Psoas muscle (tissue), 8 donors: ENCODE measurements around the gene ENTPD2. TPM values are rescaled to one million over a fixed set of nuclear protein-coding genes. Genes with fewer than 3 reads are reported as not detected.
A peak's percentile ranks its signal among the peaks of the same experiment; 100 is the strongest.

Experiments
- ATAC-seq, 4 donors: fragments of 200-7000 bp; cut with Tn5 transposase; one replicate each; pipeline ENCODE4 v1.9.1; 2020; ENCODE audit warnings: moderate library complexity in 3 of 4, mild to moderate bottlenecking in 2 of 4
- DNase-seq, 2 donors: peaks; one replicate each; pipeline ENCODE4 v3.0.0-alpha.2; 2020
- H3K27ac ChIP-seq: fragments of 200-600 bp; one replicate; pipeline ENCODE4 v1.8.0; 2022
- H3K27me3 ChIP-seq, 3 donors: fragments of 200-600 bp in 1 of 3; one replicate each; pipeline versions ENCODE4 v1.6.1 to v1.8.0; 2013 to 2022; ENCODE audit warnings: low read length in 2 of 3, mild to moderate bottlenecking in 2 of 3, moderate library complexity in 1 of 3; ENCODE audit not compliant: insufficient read depth in 3 of 3
- H3K36me3 ChIP-seq, 2 donors: fragments of 200-600 bp in 1 of 2; one replicate each; pipeline versions ENCODE4 v1.6.1 to v1.8.0; 2013 to 2022; ENCODE audit warnings: low read depth in 1 of 2, mild to moderate bottlenecking in 1 of 2, moderate library complexity in 1 of 2; ENCODE audit not compliant: insufficient read depth in 1 of 2
- H3K4me1 ChIP-seq: fragments of 200-600 bp; one replicate; pipeline ENCODE4 v1.8.0; 2022
- H3K4me3 ChIP-seq: fragments of 200-600 bp; one replicate; pipeline ENCODE4 v1.8.0; 2022; ENCODE audit warnings: mild to moderate bottlenecking
- H3K9me3 ChIP-seq: fragments of 200-600 bp; one replicate; pipeline ENCODE4 v1.8.0; 2022
- WGBS, 3 donors: extraction: QIAGEN DNeasy Blood & Tissue Kit; methylation state at CpG; one replicate each; pipeline versions ENCODE4 v1.1.6 to v1.1.7; 2013; 5-methylcytosine and 5-hydroxymethylcytosine counted together
- intact Hi-C, 2 donors: fragments of 100-400 bp; cut with DNase I; formaldehyde crosslinking; loops; one replicate each; pipeline versions ENCODE4 v1.11.0 to v1.14.2; 2022
- polyA plus RNA-seq, 3 donors: library from polyadenylated mRNA; stranded (reverse); fragments of 200-250 nt; gene quantifications; one replicate each; pipeline ENCODE4 v1.2.3, GENCODE V29; 2013
- total RNA-seq, 4 donors: library from RNA; stranded (reverse); fragmentation: NEBNext Ultra II Directional in 2 of 4; extraction: Animal tissue kit (Norgen Biotek cat#: 25700) in 2 of 4; gene quantifications; one replicate each; pipeline versions ENCODE4 v1.2.1 to v1.2.4, GENCODE V29; 2021 to 2023
- TF ChIP-seq, protein P1 (sequence below): fragments of 200-600 bp; IDR thresholded peaks from one replicate; pipeline ENCODE4 v1.8.0; 2022; ENCODE audit warnings: antibody characterized with exemption
- donor health status: healthy with polysubstance abuse.
- donor health status: DM: no; HTN: no; CAD: no; lungs with moderate emphysema.
- donor health status: Bipolar disorder and iron deficiency.
- donor health status: healthy.
- donor health status: DM: yes; HTN: yes; CAD: no.
- donor health status: DM: no; HTN: no; CAD: no.
- donor health status: DM: no; HTN: no; CAD: no.
- donor health status: DM: yes; HTN: yes; CAD: no.

Gene ENTPD2
- total and polyA plus RNA-seq, 7 donors = 0.17 to 1.4 (median 0.59) TPM

DNA sequence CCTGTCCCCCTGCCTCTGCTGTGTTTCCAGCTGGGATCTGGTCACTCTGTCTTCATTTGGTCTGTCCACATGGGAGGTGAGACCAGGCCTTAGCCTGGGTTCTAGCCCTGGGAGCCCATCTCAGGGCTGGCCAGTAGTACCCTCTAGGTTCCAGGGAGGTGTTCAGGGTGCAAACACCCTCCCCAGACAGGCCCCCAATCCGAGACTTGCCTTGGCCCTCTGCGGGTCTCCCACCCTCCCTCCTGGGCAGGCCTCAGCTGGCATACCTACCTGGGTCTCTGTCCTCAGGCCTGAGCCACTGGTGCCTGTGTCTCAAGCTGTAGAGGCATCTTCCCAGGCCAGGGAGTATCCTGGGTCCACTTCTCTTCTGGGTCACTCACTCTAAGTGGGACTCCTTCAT, 17.4 kb upstream of the ENTPD2 start:
- Histone ChIP-seq H3K27me3 (peaks cover 0 to 10% (median 5%) of the 10 kb centered on the region in 3 donors), H3K4me1 (peaks cover 4% of the 10 kb centered on the region), H3K36me3 (no peaks in the 10 kb centered on the region), H3K4me3 (peak overlapping the region; percentile 58), H3K27ac (no peak overlapping the region), H3K9me3 (no peaks in the 10 kb centered on the region)
- WGBS, 3 donors = 68 to 86% (median 85%) methylated on average over 2 of the region's 2 CpGs
- peak in 2 of 4 donors; percentile 0 to 5 for ATAC-seq
- TF ChIP-seq, protein P1, sequence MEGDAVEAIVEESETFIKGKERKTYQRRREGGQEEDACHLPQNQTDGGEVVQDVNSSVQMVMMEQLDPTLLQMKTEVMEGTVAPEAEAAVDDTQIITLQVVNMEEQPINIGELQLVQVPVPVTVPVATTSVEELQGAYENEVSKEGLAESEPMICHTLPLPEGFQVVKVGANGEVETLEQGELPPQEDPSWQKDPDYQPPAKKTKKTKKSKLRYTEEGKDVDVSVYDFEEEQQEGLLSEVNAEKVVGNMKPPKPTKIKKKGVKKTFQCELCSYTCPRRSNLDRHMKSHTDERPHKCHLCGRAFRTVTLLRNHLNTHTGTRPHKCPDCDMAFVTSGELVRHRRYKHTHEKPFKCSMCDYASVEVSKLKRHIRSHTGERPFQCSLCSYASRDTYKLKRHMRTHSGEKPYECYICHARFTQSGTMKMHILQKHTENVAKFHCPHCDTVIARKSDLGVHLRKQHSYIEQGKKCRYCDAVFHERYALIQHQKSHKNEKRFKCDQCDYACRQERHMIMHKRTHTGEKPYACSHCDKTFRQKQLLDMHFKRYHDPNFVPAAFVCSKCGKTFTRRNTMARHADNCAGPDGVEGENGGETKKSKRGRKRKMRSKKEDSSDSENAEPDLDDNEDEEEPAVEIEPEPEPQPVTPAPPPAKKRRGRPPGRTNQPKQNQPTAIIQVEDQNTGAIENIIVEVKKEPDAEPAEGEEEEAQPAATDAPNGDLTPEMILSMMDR = no peak
- peak in 1 of 2 donors; percentile 7 for DNase-seq
- intact Hi-C loops = no loop called here

- peak in 1 of 2 donors; percentile 25 for DNase-seq
- peak overlapping the region; percentile 58 for H3K4me3 ChIP-seq
- ATAC-seq = peak; percentile 12 to 43 (median 28)
- WGBS, 3 donors = 13 to 17% (median 15%) methylated on average over 4 to 6 of the region's 6 CpGs
- TF ChIP-seq, protein P1 = peak; percentile 21
- intact Hi-C loops = no loop called here
- H3K27ac ChIP-seq = peak overlapping the region; percentile 46
- H3K36me3 ChIP-seq = no peaks in the 10 kb centered on the region
- H3K9me3 ChIP-seq = no peaks in the 10 kb centered on the region
- H3K27me3 ChIP-seq = peaks cover 0 to 10% (median 5%) of the 10 kb centered on the region in 3 donors
- peaks cover 4% of the 10 kb centered on the region for H3K4me1 ChIP-seq
These were observed 17.0 kb upstream of the ENTPD2 start for GRCh38 chr9:137070906-137071275.

DNA sequence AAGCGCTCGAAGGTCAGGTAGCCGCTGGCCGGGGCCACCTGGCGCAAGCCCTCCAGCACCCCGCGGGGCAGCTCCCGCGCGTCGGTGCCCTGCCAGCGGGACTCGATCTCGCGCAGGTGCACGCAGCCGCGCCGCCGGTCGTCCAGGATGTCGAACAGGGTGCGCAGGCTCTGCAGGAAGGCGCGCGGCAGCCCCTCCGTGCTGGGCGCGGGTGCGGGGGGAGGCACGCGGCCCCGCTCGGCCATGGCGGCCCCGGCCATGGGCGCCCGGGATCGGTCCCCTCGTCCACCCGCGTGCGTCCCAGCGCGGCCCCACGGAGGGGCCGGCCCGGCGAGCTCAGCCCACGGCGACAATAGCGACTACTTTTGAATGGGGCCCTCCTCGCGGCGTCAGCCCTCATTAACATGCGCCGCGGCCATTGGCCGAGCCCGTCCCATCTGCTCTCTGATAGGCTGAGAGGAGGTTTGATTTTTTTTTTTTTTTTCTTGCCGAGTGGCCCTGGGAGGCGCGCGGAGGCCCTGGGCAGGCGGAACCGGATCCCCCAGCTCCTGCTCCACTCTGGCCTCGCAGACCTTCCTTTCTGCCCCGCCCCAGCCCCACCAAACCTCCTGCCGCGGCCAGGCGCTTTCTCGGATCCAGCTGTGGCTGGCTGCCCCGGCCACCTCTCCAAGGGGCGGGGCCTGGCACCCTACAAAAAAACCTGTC, 16.5 kb upstream of the ENTPD2 start, which contains the start of gene SAPCD2:
TSS of gene SAPCD2 (minus strand) at position 357 of the 705 bp plus-strand sequence. CDS start at position 260, 97 bp downstream.
- Histone ChIP-seq H3K27me3 (peaks cover 0 to 10% (median 5%) of the 10 kb centered on the region in 3 donors), H3K36me3 (no peaks in the 10 kb centered on the region), H3K4me3 (peak within 1 kb of the TSS; percentile 58), H3K4me1 (peaks cover 4% of the 10 kb centered on the region), H3K9me3 (no peaks in the 10 kb centered on the region), H3K27ac (peak within 1 kb of the TSS; percentile 46)
- intact Hi-C loops = no loop called here
- TF ChIP-seq, protein P1 = no peak
- WGBS, 3 donors = 0 to 1% (median 0%) methylated on average over 40 to 74 of the region's 74 CpGs
- ATAC-seq (peak; percentile 91 to 97 (median 94)), DNase-seq (peak; percentile 87 to 92)

DNA sequence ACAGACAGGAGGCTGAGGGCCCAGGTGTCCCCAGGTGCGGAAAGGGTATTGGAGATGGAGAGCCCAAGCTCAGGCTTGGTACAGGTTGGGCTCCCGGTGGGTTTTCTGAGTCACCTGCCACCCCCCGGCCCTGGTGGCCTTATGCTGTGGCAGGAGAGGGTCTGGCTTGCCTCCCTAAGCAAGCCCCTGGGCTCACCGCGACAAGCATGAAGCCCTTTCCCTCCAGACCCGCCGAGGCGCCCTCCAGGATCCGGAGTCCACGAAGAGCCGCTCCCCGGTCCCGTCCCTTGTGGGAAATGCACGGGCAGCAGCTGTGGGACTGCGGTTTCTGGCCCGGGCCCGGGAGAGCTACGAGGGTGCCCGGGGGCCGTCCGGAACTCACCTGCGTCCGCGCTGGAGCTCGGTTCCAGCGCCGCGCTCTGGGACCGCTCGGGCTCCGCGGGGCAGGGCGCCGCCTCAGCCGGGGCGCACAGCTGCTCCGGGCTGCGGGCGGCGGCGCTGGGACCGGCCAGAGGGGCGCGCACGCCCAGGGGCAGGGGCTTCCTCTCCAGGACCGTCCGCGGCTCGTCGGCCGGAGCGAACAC, 15.7 kb upstream of the ENTPD2 start:
- ATAC-seq (no peak), DNase-seq (peak in 1 of 2 donors; percentile 12)
- WGBS, 3 donors = 5 to 9% (median 6%) methylated on average over 30 to 52 of the region's 52 CpGs
- intact Hi-C loops = loop anchor here (10.0 kb wide), 1 partner anchor 285 kb away; no protein-coding TSS in a partner anchor
- peaks cover 4% of the 10 kb centered on the region for H3K4me1 ChIP-seq
- H3K4me3 ChIP-seq = no peak overlapping the region
- H3K9me3 ChIP-seq = no peaks in the 10 kb centered on the region
- no peaks in the 10 kb centered on the region for H3K36me3 ChIP-seq
- TF ChIP-seq, protein P1 = no peak
- H3K27ac ChIP-seq = no peak overlapping the region
- peaks cover 0 to 10% (median 5%) of the 10 kb centered on the region in 3 donors for H3K27me3 ChIP-seq
